ENCODE measurements around the gene CEP295NL. TPM values are rescaled to one million over a fixed set of nuclear protein-coding genes. Genes with fewer than 3 reads are reported as not detected.

The CEP295NL gene
- total and polyA plus RNA-seq, 2 of the 13 experiments (the other 11 are each of a cell fraction or from before 2014, with no cell fraction given), result not detected

DNA sequence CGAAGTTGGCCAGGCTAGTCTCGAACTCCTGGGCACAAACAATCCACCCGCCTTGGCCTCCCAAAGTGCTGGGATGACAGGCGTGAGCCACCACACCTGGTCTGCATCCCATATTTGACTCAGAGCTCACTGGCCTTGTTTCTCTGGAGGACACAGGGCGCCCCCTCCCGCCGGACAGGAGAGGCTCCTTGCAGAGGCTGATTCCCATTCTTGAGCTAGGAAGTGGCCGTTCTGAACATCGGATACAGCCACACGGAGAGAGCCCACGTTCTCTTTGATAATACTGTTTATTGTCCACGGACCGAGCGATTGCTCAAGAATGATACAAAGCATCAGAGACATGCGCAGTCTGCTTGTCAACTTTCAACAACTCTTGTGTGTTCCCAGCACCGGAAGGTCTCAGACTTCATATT, 50.3 kb downstream of the CEP295NL start (continued):
- TF ChIP-seq, protein P1, sequence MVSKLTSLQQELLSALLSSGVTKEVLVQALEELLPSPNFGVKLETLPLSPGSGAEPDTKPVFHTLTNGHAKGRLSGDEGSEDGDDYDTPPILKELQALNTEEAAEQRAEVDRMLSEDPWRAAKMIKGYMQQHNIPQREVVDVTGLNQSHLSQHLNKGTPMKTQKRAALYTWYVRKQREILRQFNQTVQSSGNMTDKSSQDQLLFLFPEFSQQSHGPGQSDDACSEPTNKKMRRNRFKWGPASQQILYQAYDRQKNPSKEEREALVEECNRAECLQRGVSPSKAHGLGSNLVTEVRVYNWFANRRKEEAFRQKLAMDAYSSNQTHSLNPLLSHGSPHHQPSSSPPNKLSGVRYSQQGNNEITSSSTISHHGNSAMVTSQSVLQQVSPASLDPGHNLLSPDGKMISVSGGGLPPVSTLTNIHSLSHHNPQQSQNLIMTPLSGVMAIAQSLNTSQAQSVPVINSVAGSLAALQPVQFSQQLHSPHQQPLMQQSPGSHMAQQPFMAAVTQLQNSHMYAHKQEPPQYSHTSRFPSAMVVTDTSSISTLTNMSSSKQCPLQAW (CRISPR knock-in tag; IDR thresholded peaks at IDR 0.05), result no peak
- no peak for TF ChIP-seq NFKBIZ (CRISPR knock-in tag; IDR thresholded peaks at IDR 0.05)
- TF ChIP-seq, protein P2, sequence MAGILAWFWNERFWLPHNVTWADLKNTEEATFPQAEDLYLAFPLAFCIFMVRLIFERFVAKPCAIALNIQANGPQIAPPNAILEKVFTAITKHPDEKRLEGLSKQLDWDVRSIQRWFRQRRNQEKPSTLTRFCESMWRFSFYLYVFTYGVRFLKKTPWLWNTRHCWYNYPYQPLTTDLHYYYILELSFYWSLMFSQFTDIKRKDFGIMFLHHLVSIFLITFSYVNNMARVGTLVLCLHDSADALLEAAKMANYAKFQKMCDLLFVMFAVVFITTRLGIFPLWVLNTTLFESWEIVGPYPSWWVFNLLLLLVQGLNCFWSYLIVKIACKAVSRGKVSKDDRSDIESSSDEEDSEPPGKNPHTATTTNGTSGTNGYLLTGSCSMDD (CRISPR knock-in tag; IDR thresholded peaks at IDR 0.05), result no peak
- no peak for TF ChIP-seq YEATS2 (CRISPR knock-in tag; IDR thresholded peaks at IDR 0.05; ENCODE audit: borderline replicate concordance)
- no peak for TF ChIP-seq HNRNPK (IDR thresholded peaks at IDR 0.05; ENCODE audit: low read depth, low read length, poor library complexity, severe bottlenecking)
- TF ChIP-seq, protein P3, sequence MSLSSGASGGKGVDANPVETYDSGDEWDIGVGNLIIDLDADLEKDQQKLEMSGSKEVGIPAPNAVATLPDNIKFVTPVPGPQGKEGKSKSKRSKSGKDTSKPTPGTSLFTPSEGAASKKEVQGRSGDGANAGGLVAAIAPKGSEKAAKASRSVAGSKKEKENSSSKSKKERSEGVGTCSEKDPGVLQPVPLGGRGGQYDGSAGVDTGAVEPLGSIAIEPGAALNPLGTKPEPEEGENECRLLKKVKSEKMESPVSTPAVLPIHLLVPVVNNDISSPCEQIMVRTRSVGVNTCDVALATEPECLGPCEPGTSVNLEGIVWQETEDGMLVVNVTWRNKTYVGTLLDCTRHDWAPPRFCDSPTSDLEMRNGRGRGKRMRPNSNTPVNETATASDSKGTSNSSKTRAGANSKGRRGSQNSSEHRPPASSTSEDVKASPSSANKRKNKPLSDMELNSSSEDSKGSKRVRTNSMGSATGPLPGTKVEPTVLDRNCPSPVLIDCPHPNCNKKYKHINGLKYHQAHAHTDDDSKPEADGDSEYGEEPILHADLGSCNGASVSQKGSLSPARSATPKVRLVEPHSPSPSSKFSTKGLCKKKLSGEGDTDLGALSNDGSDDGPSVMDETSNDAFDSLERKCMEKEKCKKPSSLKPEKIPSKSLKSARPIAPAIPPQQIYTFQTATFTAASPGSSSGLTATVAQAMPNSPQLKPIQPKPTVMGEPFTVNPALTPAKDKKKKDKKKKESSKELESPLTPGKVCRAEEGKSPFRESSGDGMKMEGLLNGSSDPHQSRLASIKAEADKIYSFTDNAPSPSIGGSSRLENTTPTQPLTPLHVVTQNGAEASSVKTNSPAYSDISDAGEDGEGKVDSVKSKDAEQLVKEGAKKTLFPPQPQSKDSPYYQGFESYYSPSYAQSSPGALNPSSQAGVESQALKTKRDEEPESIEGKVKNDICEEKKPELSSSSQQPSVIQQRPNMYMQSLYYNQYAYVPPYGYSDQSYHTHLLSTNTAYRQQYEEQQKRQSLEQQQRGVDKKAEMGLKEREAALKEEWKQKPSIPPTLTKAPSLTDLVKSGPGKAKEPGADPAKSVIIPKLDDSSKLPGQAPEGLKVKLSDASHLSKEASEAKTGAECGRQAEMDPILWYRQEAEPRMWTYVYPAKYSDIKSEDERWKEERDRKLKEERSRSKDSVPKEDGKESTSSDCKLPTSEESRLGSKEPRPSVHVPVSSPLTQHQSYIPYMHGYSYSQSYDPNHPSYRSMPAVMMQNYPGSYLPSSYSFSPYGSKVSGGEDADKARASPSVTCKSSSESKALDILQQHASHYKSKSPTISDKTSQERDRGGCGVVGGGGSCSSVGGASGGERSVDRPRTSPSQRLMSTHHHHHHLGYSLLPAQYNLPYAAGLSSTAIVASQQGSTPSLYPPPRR (CRISPR knock-in tag; IDR thresholded peaks at IDR 0.05; ENCODE audit: borderline replicate concordance), result no peak
- no peak for TF ChIP-seq ZFYVE20 (CRISPR knock-in tag; IDR thresholded peaks at IDR 0.05; ENCODE audit: borderline replicate concordance, low read depth)
- TF ChIP-seq ZNF773 (CRISPR knock-in tag; IDR thresholded peaks at IDR 0.05; ENCODE audit: borderline replicate concordance), result no peak
- TF ChIP-seq, protein P4, sequence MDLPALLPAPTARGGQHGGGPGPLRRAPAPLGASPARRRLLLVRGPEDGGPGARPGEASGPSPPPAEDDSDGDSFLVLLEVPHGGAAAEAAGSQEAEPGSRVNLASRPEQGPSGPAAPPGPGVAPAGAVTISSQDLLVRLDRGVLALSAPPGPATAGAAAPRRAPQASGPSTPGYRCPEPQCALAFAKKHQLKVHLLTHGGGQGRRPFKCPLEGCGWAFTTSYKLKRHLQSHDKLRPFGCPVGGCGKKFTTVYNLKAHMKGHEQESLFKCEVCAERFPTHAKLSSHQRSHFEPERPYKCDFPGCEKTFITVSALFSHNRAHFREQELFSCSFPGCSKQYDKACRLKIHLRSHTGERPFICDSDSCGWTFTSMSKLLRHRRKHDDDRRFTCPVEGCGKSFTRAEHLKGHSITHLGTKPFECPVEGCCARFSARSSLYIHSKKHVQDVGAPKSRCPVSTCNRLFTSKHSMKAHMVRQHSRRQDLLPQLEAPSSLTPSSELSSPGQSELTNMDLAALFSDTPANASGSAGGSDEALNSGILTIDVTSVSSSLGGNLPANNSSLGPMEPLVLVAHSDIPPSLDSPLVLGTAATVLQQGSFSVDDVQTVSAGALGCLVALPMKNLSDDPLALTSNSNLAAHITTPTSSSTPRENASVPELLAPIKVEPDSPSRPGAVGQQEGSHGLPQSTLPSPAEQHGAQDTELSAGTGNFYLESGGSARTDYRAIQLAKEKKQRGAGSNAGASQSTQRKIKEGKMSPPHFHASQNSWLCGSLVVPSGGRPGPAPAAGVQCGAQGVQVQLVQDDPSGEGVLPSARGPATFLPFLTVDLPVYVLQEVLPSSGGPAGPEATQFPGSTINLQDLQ (CRISPR knock-in tag; IDR thresholded peaks at IDR 0.05), result no peak
- no peak for TF ChIP-seq FOXK2 (IDR thresholded peaks at IDR 0.05)
- peak; percentile 18; the same call in 1 of the 2 replicates for TF ChIP-seq SAP130 (CRISPR knock-in tag; IDR thresholded peaks at IDR 0.05; ENCODE audit: low read depth)
- no peak for TF ChIP-seq JDP2 (CRISPR knock-in tag; IDR thresholded peaks at IDR 0.05; ENCODE audit: borderline replicate concordance)
- TF ChIP-seq ZFY (CRISPR knock-in tag; IDR thresholded peaks at IDR 0.05), result no peak
- TF ChIP-seq FOSL2 (CRISPR knock-in tag; IDR thresholded peaks at IDR 0.05), result 0 out of 2 replicates have a peak, but pooled peaks have one; percentile 9
- no peak for TF ChIP-seq SNAPC2 (CRISPR knock-in tag; IDR thresholded peaks at IDR 0.05)
- TF ChIP-seq NCOR1 (IDR thresholded peaks at IDR 0.05; ENCODE audit: borderline replicate concordance, low read length), result no peak

All from HepG2 (cell line).